Measurements from ENCODE around the gene RABL6.

Gene RABL6

GRCh38 chr9:136814725-136815421 lies 7.1 kb downstream of the RABL6 start:
- peaks cover 3% of the 10 kb centered on the region for H3K4me1 ChIP-seq (ENCODE audit: control insufficient read depth, insufficient read depth, low read length)
- H3K36me3 ChIP-seq (ENCODE audit: control insufficient read depth, insufficient read depth, low read length, severe bottlenecking) = peaks cover 8% of the 10 kb centered on the region
- DNase-seq (ENCODE audit: low read depth) = no peak
- no peak overlapping the region for H3K4me3 ChIP-seq (ENCODE audit: low read length)
- no peaks in the 10 kb centered on the region for H3K27me3 ChIP-seq (replicated peaks; ENCODE audit: control insufficient read depth, insufficient read depth, low read length)
- no peak overlapping the region for H3K9ac ChIP-seq (ENCODE audit: low read length)
- H3K9me3 ChIP-seq (ENCODE audit: control insufficient read depth, low read length) = no peaks in the 10 kb centered on the region

- Histone ChIP-seq H3K4me3 (ENCODE audit: low read length) (no peak overlapping the region), H3K36me3 (ENCODE audit: control insufficient read depth, insufficient read depth, low read length, severe bottlenecking) (peaks cover 8% of the 10 kb centered on the region), H3K9me3 (ENCODE audit: control insufficient read depth, low read length) (no peaks in the 10 kb centered on the region), H3K4me1 (ENCODE audit: control insufficient read depth, insufficient read depth, low read length) (no peaks in the 10 kb centered on the region), H3K9ac (ENCODE audit: low read length) (no peak overlapping the region), H3K27me3 (replicated peaks; ENCODE audit: control insufficient read depth, insufficient read depth, low read length) (no peaks in the 10 kb centered on the region)
- no peak for DNase-seq (ENCODE audit: low read depth)
Observed at GRCh38 chr9:136815422-136815782, 7.7 kb downstream of the RABL6 start.

GRCh38 chr9:136820971-136821825 lies 13.4 kb downstream of the RABL6 start:
- no peak for DNase-seq (ENCODE audit: low read depth)
- H3K27me3 ChIP-seq (replicated peaks; ENCODE audit: control insufficient read depth, insufficient read depth, low read length) = no peaks in the 10 kb centered on the region
- H3K9me3 ChIP-seq (ENCODE audit: control insufficient read depth, low read length) = no peaks in the 10 kb centered on the region
- H3K4me1 ChIP-seq (ENCODE audit: control insufficient read depth, insufficient read depth, low read length) = peaks cover 4% of the 10 kb centered on the region
- peaks cover 18% of the 10 kb centered on the region for H3K36me3 ChIP-seq (ENCODE audit: control insufficient read depth, insufficient read depth, low read length, severe bottlenecking)
- H3K4me3 ChIP-seq (ENCODE audit: low read length) = peak overlapping the region; percentile 52
- H3K9ac ChIP-seq (ENCODE audit: low read length) = peak overlapping the region; percentile 74

GRCh38 chr9:136821826-136822544 lies 14.2 kb downstream of the RABL6 start:
- Histone ChIP-seq H3K36me3 (ENCODE audit: control insufficient read depth, insufficient read depth, low read length, severe bottlenecking) (peaks cover 20% of the 10 kb centered on the region), H3K27me3 (replicated peaks; ENCODE audit: control insufficient read depth, insufficient read depth, low read length) (no peaks in the 10 kb centered on the region), H3K9me3 (ENCODE audit: control insufficient read depth, low read length) (no peaks in the 10 kb centered on the region), H3K9ac (ENCODE audit: low read length) (peak overlapping the region; percentile 74), H3K4me3 (ENCODE audit: low read length) (no peak overlapping the region), H3K4me1 (ENCODE audit: control insufficient read depth, insufficient read depth, low read length) (peaks cover 4% of the 10 kb centered on the region)
- no peak for DNase-seq (ENCODE audit: low read depth)

- Histone ChIP-seq H3K9ac (ENCODE audit: low read length) (no peak overlapping the region), H3K36me3 (ENCODE audit: control insufficient read depth, insufficient read depth, low read length, severe bottlenecking) (peaks cover 21% of the 10 kb centered on the region), H3K4me1 (ENCODE audit: control insufficient read depth, insufficient read depth, low read length) (peaks cover 4% of the 10 kb centered on the region), H3K27me3 (replicated peaks; ENCODE audit: control insufficient read depth, insufficient read depth, low read length) (no peaks in the 10 kb centered on the region), H3K4me3 (ENCODE audit: low read length) (no peak overlapping the region), H3K9me3 (ENCODE audit: control insufficient read depth, low read length) (no peaks in the 10 kb centered on the region)
- no peak for DNase-seq (ENCODE audit: low read depth)
Observed at GRCh38 chr9:136823136-136824046, 15.6 kb downstream of the RABL6 start.

- DNase-seq (ENCODE audit: low read depth) = no peak
- Histone ChIP-seq H3K27me3 (replicated peaks; ENCODE audit: control insufficient read depth, insufficient read depth, low read length) (no peaks in the 10 kb centered on the region), H3K4me3 (ENCODE audit: low read length) (no peak overlapping the region)
Observed at GRCh38 chr9:136824496-136825225, 16.9 kb downstream of the RABL6 start.

GRCh38 chr9:136825295-136826187 lies 17.8 kb downstream of the RABL6 start:
- Histone ChIP-seq H3K4me3 (ENCODE audit: low read length) (no peak overlapping the region), H3K27me3 (replicated peaks; ENCODE audit: control insufficient read depth, insufficient read depth, low read length) (no peaks in the 10 kb centered on the region), H3K4me1 (ENCODE audit: control insufficient read depth, insufficient read depth, low read length) (peaks cover 4% of the 10 kb centered on the region), H3K9me3 (ENCODE audit: control insufficient read depth, low read length) (no peaks in the 10 kb centered on the region), H3K36me3 (ENCODE audit: control insufficient read depth, insufficient read depth, low read length, severe bottlenecking) (peaks cover 42% of the 10 kb centered on the region), H3K9ac (ENCODE audit: low read length) (no peak overlapping the region)
- DNase-seq (ENCODE audit: low read depth) = no peak

More at GRCh38 chr9:136824496-136825225, 16.9 kb downstream of the RABL6 start:
- no peak overlapping the region for H3K9ac ChIP-seq (ENCODE audit: low read length)
- peaks cover 4% of the 10 kb centered on the region for H3K4me1 ChIP-seq (ENCODE audit: control insufficient read depth, insufficient read depth, low read length)
- H3K9me3 ChIP-seq (ENCODE audit: control insufficient read depth, low read length) = no peaks in the 10 kb centered on the region
- peaks cover 34% of the 10 kb centered on the region for H3K36me3 ChIP-seq (ENCODE audit: control insufficient read depth, insufficient read depth, low read length, severe bottlenecking)

GRCh38 chr9:136826188-136826541 lies 18.4 kb downstream of the RABL6 start:
- no peaks in the 10 kb centered on the region for H3K27me3 ChIP-seq (replicated peaks; ENCODE audit: control insufficient read depth, insufficient read depth, low read length)
- H3K4me3 ChIP-seq (ENCODE audit: low read length) = no peak overlapping the region

GRCh38 chr9:136826703-136827582 lies 19.2 kb downstream of the RABL6 start:
- Histone ChIP-seq H3K9ac (ENCODE audit: low read length) (no peak overlapping the region), H3K4me1 (ENCODE audit: control insufficient read depth, insufficient read depth, low read length) (no peaks in the 10 kb centered on the region), H3K36me3 (ENCODE audit: control insufficient read depth, insufficient read depth, low read length, severe bottlenecking) (peaks cover 56% of the 10 kb centered on the region), H3K27me3 (replicated peaks; ENCODE audit: control insufficient read depth, insufficient read depth, low read length) (no peaks in the 10 kb centered on the region), H3K9me3 (ENCODE audit: control insufficient read depth, low read length) (no peaks in the 10 kb centered on the region), H3K4me3 (ENCODE audit: low read length) (no peak overlapping the region)
- DNase-seq (ENCODE audit: low read depth) = no peak

More at GRCh38 chr9:136826188-136826541, 18.4 kb downstream of the RABL6 start:
- no peaks in the 10 kb centered on the region for H3K9me3 ChIP-seq (ENCODE audit: control insufficient read depth, low read length)
- no peak overlapping the region for H3K9ac ChIP-seq (ENCODE audit: low read length)
- peaks cover 49% of the 10 kb centered on the region for H3K36me3 ChIP-seq (ENCODE audit: control insufficient read depth, insufficient read depth, low read length, severe bottlenecking)
- peaks cover under 1% of the 10 kb centered on the region for H3K4me1 ChIP-seq (ENCODE audit: control insufficient read depth, insufficient read depth, low read length)
- no peak for DNase-seq (ENCODE audit: low read depth)
